ENCODE data around the gene POLN. TPM values are rescaled to one million over a fixed set of nuclear protein-coding genes. Genes with fewer than 3 reads are reported as not detected.

Gene POLN
- 1 to 10 TPM in 1 of 3 donors, under 1 TPM in 2; 0.61 to 2.3 (median 0.90) TPM for total RNA-seq

- no peaks in the 10 kb centered on the region for H3K27me3 Mint-ChIP-seq (ENCODE audit: low read depth)
- peaks cover 55% of the 10 kb centered on the region for H3K4me1 Mint-ChIP-seq (ENCODE audit: low read depth)
- H3K4me3 Mint-ChIP-seq, result peak within 1 kb of the TSS; percentile 94
- DNase-seq, result peak; percentile 99
- no peaks in the 10 kb centered on the region for H3K9me3 Mint-ChIP-seq
- peak; percentile 93 to 96 for ATAC-seq
- peaks cover 23% of the 10 kb centered on the region for H3K36me3 Mint-ChIP-seq (ENCODE audit: insufficient read depth)
Observed at GRCh38 chr4:2241410-2242353, at the start of gene POLN, which contains the start of gene HAUS3. Gene POLN (minus strand): TSS chr4:2242121. CDS start chr4:2229231, 12,890 bp downstream. Gene HAUS3 (minus strand): TSS chr4:2242121. CDS start chr4:2240946, 1,175 bp downstream.

- H3K36me3 Mint-ChIP-seq (ENCODE audit: insufficient read depth), result no peaks in the 10 kb centered on the region
- ATAC-seq, result peak; percentile 70 to 78
- peak; percentile 59 for DNase-seq
- peak overlapping the region; percentile 38 for H3K4me3 Mint-ChIP-seq
- no peaks in the 10 kb centered on the region for H3K9me3 Mint-ChIP-seq
- peaks cover 40% of the 10 kb centered on the region for H3K4me1 Mint-ChIP-seq (ENCODE audit: low read depth)
- no peaks in the 10 kb centered on the region for H3K27me3 Mint-ChIP-seq (ENCODE audit: low read depth)
Observed at GRCh38 chr4:2290974-2291704, 49.2 kb upstream of the POLN start.

- DNase-seq (no peak), ATAC-seq (peak; percentile 5 to 10)
- no peaks in the 10 kb centered on the region for H3K27me3 Mint-ChIP-seq (ENCODE audit: low read depth)
- no peaks in the 10 kb centered on the region for H3K9me3 Mint-ChIP-seq
- H3K4me1 Mint-ChIP-seq (ENCODE audit: low read depth), result peaks cover 38% of the 10 kb centered on the region
- H3K36me3 Mint-ChIP-seq (ENCODE audit: insufficient read depth), result no peaks in the 10 kb centered on the region
- H3K4me3 Mint-ChIP-seq, result no peak overlapping the region
Observed at GRCh38 chr4:2290488-2290887, 48.6 kb upstream of the POLN start.

- Mint-ChIP-seq H3K36me3 (ENCODE audit: insufficient read depth) (no peaks in the 10 kb centered on the region), H3K4me1 (ENCODE audit: low read depth) (peaks cover 38% of the 10 kb centered on the region)
Observed at GRCh38 chr4:2289955-2290333, 48.0 kb upstream of the POLN start.

GRCh38 chr4:2289311-2289954 is 47.5 kb upstream of the POLN start:
- DNase-seq, result no peak
- H3K36me3 Mint-ChIP-seq (ENCODE audit: insufficient read depth), result no peaks in the 10 kb centered on the region
- H3K9me3 Mint-ChIP-seq, result no peaks in the 10 kb centered on the region

More at GRCh38 chr4:2289955-2290333, 48.0 kb upstream of the POLN start:
- DNase-seq (no peak), ATAC-seq (no peak)
- H3K9me3 Mint-ChIP-seq, result no peaks in the 10 kb centered on the region
- H3K4me3 Mint-ChIP-seq, result no peak overlapping the region
- no peaks in the 10 kb centered on the region for H3K27me3 Mint-ChIP-seq (ENCODE audit: low read depth)

GRCh38 chr4:2288051-2288541 is 46.2 kb upstream of the POLN start:
- no peaks in the 10 kb centered on the region for H3K27me3 Mint-ChIP-seq (ENCODE audit: low read depth)
- no peaks in the 10 kb centered on the region for H3K9me3 Mint-ChIP-seq
- no peak for DNase-seq
- no peak for ATAC-seq
- no peak overlapping the region for H3K4me3 Mint-ChIP-seq
- H3K36me3 Mint-ChIP-seq (ENCODE audit: insufficient read depth), result no peaks in the 10 kb centered on the region
- H3K4me1 Mint-ChIP-seq (ENCODE audit: low read depth), result peaks cover 36% of the 10 kb centered on the region

More at GRCh38 chr4:2289311-2289954, 47.5 kb upstream of the POLN start:
- peaks cover 37% of the 10 kb centered on the region for H3K4me1 Mint-ChIP-seq (ENCODE audit: low read depth)
- no peaks in the 10 kb centered on the region for H3K27me3 Mint-ChIP-seq (ENCODE audit: low read depth)
- H3K4me3 Mint-ChIP-seq, result no peak overlapping the region
- ATAC-seq, result no peak

- Mint-ChIP-seq H3K27me3 (ENCODE audit: low read depth) (no peaks in the 10 kb centered on the region), H3K9me3 (no peaks in the 10 kb centered on the region), H3K36me3 (ENCODE audit: insufficient read depth) (no peaks in the 10 kb centered on the region), H3K4me3 (no peak overlapping the region), H3K4me1 (ENCODE audit: low read depth) (peaks cover 37% of the 10 kb centered on the region)
- ATAC-seq (no peak), DNase-seq (no peak)
Observed at GRCh38 chr4:2287594-2287915, 45.6 kb upstream of the POLN start.

GRCh38 chr4:2286904-2287593 is 45.1 kb upstream of the POLN start:
- ATAC-seq (no peak), DNase-seq (peak; percentile 1)
- H3K9me3 Mint-ChIP-seq, result no peaks in the 10 kb centered on the region
- no peak overlapping the region for H3K4me3 Mint-ChIP-seq
- no peaks in the 10 kb centered on the region for H3K36me3 Mint-ChIP-seq (ENCODE audit: insufficient read depth)
- H3K4me1 Mint-ChIP-seq (ENCODE audit: low read depth), result peaks cover 38% of the 10 kb centered on the region
- no peaks in the 10 kb centered on the region for H3K27me3 Mint-ChIP-seq (ENCODE audit: low read depth)

- no peaks in the 10 kb centered on the region for H3K27me3 Mint-ChIP-seq (ENCODE audit: low read depth)
- H3K4me1 Mint-ChIP-seq (ENCODE audit: low read depth), result peaks cover 43% of the 10 kb centered on the region
- no peaks in the 10 kb centered on the region for H3K36me3 Mint-ChIP-seq (ENCODE audit: insufficient read depth)
- no peak for ATAC-seq
- no peaks in the 10 kb centered on the region for H3K9me3 Mint-ChIP-seq
- no peak overlapping the region for H3K4me3 Mint-ChIP-seq
- peak; percentile 3 for DNase-seq
Observed at GRCh38 chr4:2285613-2286381, 43.9 kb upstream of the POLN start.

GRCh38 chr4:2284934-2285612 is 43.2 kb upstream of the POLN start:
- no peaks in the 10 kb centered on the region for H3K36me3 Mint-ChIP-seq (ENCODE audit: insufficient read depth)
- DNase-seq (no peak), ATAC-seq (no peak)
- H3K27me3 Mint-ChIP-seq (ENCODE audit: low read depth), result no peaks in the 10 kb centered on the region
- H3K9me3 Mint-ChIP-seq, result no peaks in the 10 kb centered on the region
- peaks cover 41% of the 10 kb centered on the region for H3K4me1 Mint-ChIP-seq (ENCODE audit: low read depth)
- no peak overlapping the region for H3K4me3 Mint-ChIP-seq

- no peak overlapping the region for H3K4me3 Mint-ChIP-seq
- H3K4me1 Mint-ChIP-seq (ENCODE audit: low read depth), result peaks cover 37% of the 10 kb centered on the region
- no peaks in the 10 kb centered on the region for H3K36me3 Mint-ChIP-seq (ENCODE audit: insufficient read depth)
- DNase-seq (no peak), ATAC-seq (no peak)
- no peaks in the 10 kb centered on the region for H3K27me3 Mint-ChIP-seq (ENCODE audit: low read depth)
- no peaks in the 10 kb centered on the region for H3K9me3 Mint-ChIP-seq
Observed at GRCh38 chr4:2284161-2284933, 42.4 kb upstream of the POLN start.

- peaks cover 35% of the 10 kb centered on the region for H3K4me1 Mint-ChIP-seq (ENCODE audit: low read depth)
- no peak for ATAC-seq
Observed at GRCh38 chr4:2283199-2283711, 41.3 kb upstream of the POLN start.

More at GRCh38 chr4:2283199-2283711, 41.3 kb upstream of the POLN start:
- no peak for DNase-seq
- no peaks in the 10 kb centered on the region for H3K36me3 Mint-ChIP-seq (ENCODE audit: insufficient read depth)
- no peaks in the 10 kb centered on the region for H3K9me3 Mint-ChIP-seq
- H3K4me3 Mint-ChIP-seq, result no peak overlapping the region
- H3K27me3 Mint-ChIP-seq (ENCODE audit: low read depth), result no peaks in the 10 kb centered on the region
